ENCODE data around the gene FAM237A. TPM values are rescaled to one million over a fixed set of nuclear protein-coding genes. Genes with fewer than 3 reads are reported as not detected.

The FAM237A gene
- total and polyA plus RNA-seq, 2 of the 13 experiments (the other 11 are each of a cell fraction or from before 2014, with no cell fraction given) = not detected

Other genes with a start within 250 kb of the FAM237A start
- 0.04 TPM in 1 of 2 replicates, not detected in the other for gene ADAM23, start 199.0 kb upstream of the FAM237A start, total RNA-seq (2016; rRNA removed; fragmentation: Illumina TruSeq; extraction: Trizol)
- not detected in 2 replicates for gene ADAM23, start 199.0 kb upstream of the FAM237A start, polyA plus RNA-seq (2011; rRNA removed)
- not detected in 2 replicates for gene DYTN, start 75.9 kb downstream of the FAM237A start, total RNA-seq (2016; rRNA removed; fragmentation: Illumina TruSeq; extraction: Trizol)
- gene DYTN, start 75.9 kb downstream of the FAM237A start, polyA plus RNA-seq (2011; rRNA removed) = not detected in 2 replicates
- 0.86 and 0.91 TPM in 2 replicates for gene MDH1B, start 122.8 kb downstream of the FAM237A start, total RNA-seq (2016; rRNA removed; fragmentation: Illumina TruSeq; extraction: Trizol)
- 0.12 and 0.17 TPM in 2 replicates for gene MDH1B, start 122.8 kb downstream of the FAM237A start, polyA plus RNA-seq (2011; rRNA removed)
- gene FASTKD2, start 123.1 kb downstream of the FAM237A start, total RNA-seq (2016; rRNA removed; fragmentation: Illumina TruSeq; extraction: Trizol) = 77.8 and 88.0 TPM in 2 replicates
- gene FASTKD2, start 123.1 kb downstream of the FAM237A start, polyA plus RNA-seq (2011; rRNA removed) = 34.9 and 41.1 TPM in 2 replicates